GM19023 (cell line): ENCODE results near the gene CDH22.

Experiments
- ATAC-seq: cut with Tn5 transposase; IDR thresholded peaks from one replicate; pipeline ENCODE4 v1.9.1; 2021; ENCODE audit warnings: mild to moderate bottlenecking, moderate library complexity; ENCODE audit not compliant: unreplicated experiment

The CDH22 gene

DNA sequence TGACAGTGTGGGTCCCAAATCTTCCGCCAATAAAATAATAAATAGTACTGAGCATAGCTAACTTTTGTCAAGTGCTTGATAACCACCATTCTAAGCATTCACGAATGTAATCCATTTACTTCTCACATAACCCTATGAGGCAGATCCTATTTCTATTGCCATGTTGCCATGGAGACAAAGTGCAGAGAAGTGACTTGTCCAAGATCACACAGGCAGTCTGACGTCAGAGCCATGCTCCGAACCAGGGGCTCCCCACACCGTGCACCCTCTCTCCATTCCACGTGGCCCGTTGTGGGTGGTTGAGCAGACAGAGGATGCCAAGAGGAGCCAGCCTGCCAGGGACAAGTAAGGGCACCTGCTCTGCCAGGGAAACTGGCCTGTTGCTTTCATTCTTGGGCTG, 38.9 kb downstream of the CDH22 start:
- ATAC-seq, result no peak

DNA sequence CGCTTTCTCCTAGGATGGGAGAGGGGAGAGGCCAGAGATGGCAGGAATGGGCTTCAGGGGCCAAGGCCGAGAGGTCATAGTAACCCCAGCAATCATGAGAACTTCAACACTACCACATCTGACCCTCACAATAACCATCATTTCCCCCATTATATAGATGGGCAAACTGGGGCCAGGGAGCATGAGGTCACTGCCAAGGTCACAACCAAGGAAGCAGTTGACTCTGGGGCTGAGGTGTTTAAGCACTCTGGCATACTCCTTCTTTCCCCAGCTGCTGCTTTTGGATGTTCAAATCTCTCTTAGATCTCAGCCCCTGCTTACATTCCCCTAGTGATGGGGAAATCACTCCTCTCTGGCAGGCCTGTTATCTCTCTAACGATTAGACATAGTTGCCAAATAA, 39.6 kb downstream of the CDH22 start:
- no peak for ATAC-seq

DNA sequence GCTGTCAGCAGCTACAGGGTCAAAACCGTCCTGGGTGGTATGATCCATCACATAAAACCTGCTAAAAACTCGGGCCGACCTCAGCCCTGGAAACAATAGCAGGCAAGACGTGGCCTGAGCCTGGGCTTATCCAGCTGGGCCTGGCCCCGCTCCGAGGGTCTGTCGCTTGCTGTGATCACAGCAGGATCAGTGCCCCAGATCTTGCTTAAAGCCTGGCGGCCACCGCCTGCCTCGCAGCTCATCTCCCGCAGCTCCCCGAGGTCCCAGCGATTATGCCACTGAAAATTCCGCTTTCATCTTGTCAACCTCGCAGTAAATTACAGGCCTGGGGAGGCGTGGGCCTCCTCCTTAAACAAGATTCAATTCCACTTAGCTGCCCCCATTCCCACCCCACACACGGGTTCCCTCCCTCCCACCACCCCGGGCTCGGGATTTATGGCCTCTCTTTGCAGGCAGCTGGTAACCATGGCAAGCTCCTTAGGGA, 40.1 kb downstream of the CDH22 start:
- ATAC-seq, result no peak

DNA sequence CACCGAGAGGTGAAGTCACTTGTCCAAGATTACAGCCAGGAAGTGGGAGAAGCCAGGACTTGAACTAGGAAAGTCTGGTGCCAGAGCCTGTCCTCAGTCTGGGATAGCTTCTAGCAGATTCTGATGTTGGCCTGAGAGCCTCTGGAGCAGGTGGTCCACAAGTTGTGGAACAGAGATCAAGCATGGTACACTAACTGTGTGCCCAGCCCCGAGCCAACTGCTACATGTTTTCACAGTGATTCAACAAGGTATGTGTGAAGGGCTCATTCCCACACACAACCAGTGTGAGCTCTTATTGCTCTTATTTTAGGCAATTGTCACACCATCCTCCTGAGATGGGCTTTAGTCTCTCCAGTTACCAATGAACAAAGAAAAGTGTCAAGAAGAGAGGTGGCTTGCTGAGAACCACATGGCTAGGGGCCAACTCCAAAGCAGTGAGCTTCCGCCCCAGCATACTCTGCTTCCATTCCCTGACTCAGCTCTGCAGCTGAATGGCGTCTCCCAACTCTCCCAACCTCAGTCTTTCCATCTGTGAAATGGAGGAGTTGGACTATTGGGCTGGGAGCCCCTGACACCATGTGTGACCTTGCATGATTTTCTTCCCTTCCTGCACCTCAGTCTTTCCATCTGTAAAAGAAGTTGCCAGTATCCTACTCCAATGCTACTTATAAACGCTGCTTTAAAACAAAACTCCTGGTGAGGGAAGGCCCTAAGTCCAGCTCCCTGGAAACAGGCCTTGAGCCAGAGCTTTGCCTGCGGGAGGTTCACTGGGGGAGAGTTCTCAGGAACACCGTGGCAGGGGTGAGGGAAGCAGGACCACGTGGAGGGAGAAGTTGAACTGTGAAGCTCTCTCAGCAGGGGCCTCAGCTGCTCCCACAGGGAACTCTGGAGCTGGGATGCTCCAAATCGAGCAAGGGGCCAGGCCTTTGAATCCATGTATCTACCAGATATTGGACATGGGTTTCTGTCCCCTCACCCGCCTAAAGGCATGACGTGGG, 40.9 kb downstream of the CDH22 start:
- ATAC-seq, result no peak

DNA sequence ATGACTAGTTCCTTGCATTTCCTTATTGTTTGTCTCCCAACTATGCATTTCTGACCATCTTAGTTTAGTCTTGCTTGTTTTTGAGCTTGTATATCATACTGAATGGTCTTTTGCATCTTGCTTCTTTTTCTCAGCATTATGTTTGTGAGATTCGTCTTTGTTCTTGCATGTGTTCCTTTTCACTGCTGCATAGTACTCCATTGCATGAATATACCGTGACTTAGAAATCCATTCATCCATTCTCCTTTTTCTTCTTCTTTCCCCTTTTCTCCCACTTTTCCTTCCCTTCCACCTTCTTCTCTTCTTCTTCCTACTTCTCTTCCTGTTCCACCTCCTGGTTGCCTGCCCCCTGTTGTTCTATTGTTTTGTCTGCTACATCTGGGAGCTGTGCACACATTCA, 42.8 kb downstream of the CDH22 start:
- ATAC-seq, result no peak

DNA sequence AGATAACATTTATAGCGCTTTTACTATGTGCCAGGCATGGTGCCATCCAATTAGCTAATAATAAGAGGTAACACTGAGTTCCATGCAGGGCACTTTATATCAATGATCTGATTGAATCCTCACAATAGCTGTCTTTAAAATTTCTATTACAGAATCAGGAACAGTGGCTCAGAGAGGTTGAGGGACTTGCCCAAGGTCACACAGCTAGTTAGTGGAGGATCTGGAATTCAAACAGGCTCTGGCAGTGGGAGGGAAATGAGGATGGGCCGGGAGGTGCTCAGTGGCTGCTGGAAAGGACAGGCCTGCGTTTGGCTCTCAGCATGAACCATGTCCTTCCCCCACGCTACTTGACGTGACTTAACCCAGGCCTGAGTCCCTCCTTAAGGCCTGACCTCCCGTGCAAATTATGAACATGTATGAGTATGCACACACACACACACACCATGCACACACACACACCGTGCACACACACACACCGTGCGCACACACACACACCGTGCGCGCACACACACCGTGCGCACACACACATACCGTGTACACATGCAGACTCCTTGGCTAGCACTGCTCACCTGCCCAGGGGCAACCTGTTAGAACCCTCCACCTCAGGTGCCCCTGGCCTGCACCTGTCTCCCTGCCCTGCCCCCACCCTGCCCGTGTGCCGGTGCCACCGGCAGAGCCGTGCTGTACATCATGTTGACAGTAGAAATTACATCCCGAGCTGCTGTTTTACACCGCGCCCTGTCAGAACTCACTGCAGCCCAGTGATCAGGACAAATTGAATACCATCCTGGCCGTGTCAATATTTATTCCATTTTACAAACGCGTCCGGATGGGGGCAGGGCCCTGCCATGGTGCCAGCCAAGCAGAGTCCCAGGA, 43.7 kb downstream of the CDH22 start:
- no peak for ATAC-seq

DNA sequence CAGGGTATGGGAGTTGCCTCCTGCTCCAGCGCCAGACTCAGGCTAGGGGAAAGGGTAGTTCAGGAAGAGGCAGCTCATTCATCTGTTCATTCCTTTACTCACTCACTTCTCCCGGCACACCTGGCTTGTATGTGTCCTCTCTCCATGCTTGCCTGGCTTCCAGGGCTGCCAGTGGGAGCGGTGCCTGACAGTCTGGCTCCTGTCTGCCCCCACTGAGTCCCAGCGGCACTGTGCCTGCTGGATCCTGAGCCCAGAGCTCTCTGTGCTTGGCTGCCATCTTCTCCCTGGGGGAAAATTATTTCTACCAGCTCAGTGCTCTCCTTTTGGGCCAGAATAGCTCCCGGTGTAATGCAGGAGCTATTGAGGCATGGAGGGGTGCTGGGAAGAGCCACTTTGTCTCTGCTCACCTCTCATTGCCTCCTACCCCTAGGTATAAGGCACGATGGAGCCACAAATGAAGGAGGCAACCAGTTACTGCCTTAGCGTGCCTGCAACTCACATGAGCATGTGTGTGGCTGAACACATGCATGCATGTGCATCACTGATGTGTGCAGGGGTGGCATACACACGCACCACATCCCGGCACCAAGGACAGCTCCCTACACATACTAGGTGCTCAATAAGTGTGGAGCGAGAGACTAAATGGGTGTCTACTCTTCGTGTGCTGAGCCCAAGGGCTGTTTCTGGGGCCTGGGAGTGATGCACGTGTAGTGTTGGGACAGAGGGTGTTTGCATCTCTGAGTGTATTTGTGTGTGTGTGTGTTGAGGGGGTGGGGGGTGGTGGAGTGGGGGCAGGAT, 46.6 kb downstream of the CDH22 start:
- ATAC-seq, result no peak

DNA sequence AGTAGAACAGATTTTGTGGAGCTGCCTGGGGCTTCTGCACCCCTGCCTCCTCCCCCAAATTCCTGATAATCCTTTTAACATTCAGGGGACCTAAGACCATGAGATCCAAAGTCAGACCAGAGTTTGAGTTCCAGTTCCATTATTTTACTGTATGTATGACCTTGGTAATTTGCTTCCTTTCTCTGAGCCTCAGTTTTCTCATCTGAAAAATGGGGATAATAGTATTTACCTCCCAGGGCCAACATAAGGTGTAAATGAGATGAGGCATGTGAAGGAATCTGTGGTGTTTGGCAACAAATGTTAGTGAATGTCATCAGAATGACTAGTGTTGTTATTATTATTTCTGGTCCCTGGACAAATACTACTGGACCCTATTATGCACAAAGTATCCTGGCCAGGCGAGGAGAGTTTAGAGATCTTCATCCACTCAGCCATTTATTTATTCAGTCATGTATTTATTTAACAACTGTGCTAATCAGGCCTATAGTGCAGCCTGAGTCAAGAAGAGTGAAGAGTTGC, 47.3 kb downstream of the CDH22 start:
- no peak for ATAC-seq

DNA sequence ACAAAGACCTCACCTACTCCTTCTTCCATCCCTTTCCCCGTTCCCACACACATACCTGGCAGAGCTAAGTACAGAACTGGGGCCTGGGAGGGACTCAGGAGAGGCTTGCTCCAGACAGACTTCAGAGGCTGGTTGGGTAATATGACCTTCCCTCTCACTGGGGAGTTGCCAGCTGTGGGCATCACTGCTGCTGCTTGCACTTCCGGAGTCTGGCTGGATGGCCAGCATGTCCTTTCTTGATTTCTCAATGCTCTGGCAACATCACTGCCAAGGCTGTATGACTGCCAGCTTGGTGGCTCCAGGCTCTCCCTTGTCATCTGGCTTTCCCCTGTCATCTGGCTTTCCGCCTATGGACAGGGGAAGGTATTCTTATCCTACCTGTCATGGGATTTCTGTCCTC, 47.8 kb downstream of the CDH22 start:
- no peak for ATAC-seq

DNA sequence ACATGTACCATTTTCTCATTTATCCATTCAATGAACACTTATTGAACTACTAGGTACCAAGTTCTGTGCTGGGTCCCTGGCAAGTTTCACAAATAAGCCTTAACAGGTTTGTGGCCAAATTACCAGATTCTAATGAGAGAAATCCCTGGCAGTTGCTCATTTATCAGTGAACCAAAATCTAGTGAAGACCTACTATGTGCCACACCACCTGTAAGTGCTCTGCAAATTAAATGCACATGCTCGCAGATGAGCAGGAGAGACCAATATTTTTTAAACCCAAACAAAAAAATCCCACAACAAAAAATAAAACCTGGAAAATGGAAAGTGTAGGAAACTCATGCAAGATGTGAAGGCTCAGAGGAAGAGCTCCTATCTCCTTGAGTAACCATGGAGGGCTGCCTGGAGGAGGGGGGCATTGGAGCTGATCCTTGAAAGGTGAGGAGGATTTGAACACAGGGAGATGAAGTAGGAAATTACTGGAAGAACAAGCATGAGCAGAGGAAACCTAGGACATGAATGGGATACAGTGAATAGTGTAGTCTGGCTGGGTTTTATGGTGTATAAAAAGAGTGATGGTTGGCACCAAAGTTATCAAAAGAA, 48.9 kb downstream of the CDH22 start:
- no peak for ATAC-seq

DNA sequence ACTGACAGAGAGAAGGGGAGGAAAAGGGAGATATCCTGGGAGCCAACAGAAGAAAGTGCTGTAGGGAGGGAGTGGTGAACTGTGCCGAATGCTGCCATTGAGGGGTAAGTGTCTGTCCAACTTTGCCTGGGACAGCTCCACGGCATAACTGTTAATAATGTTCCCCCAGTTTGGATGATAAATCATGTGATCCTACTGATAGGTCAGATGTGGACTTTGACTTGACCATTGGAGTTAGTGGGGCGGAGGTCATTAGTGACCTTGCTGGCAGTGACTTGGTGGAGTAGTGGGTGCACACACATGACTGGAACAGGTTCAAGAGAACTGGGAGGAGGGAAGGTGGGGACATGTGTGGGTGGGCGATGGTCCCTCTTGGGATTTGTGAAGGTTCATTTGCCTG, 50.4 kb downstream of the CDH22 start:
- ATAC-seq, result no peak

DNA sequence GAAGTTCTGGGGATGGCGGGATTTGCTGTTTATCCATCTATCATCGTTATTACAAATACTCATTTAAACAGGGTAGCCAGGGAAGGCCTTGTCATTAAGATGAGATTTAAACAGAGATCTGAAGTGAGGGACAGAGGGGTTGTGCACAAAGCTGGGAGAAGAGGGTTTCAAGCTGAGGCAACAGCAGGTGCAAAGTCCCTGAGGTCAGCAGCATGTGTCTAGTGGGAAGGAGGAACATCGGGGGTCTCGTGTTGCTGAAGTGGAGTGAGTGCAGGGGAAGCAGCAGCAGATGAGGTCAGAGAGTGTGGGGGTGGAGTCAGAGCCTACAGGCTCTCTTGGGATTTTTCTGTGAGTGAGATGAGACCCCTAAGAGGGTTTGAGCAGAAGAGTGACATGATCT, 52.0 kb downstream of the CDH22 start:
- ATAC-seq, result no peak

DNA sequence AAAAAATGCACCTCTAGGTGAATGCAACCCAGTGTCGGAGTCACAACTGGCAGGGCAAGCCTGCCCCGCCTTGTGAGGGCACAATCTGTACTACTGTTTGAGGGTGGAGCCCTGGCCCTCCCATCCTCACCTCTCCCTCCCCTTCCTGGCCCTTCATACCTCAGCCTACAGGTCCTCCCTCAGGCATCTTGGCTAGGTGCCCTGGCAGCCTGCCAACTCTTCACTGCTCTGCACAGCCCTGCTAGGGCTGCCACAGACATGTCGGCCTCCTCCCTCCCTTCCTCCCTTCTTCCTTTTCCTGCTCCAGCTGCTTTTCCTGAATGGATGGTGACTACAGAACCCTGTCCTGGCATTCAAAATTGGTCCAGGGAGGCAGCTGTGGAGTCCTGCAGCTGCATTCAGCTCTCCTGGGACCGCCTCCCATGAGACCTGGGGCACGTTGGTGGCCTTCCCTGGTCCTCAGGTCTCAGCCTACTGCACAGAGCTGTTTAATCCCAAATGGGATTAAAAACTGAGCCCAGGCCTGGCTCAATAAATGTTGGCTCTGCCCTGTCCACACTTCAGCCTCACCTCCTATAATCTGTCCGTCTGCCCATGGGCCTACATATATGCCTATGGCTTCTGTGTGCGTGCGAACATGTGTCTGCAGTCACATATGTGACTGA, 52.7 kb downstream of the CDH22 start:
- ATAC-seq, result no peak

DNA sequence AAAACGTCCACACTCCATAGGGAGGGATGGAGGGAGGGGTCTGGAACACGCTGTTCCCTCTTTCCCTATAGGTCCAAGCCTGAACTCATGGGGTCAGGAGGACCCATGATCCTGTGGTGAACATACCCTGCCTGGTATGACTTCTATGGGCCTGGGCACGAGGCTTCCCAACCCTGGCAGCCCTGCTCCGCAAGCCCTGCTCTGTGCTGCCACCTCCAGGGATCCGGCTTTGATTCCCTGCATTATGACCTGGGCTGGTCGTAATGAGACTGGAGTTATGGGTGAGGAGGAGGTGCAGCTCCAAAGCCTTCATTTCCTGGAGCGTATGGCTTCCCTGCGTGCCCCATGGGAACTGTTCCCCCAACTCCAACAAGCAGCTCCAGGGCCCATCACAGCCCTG, 54.9 kb downstream of the CDH22 start:
- no peak for ATAC-seq

DNA sequence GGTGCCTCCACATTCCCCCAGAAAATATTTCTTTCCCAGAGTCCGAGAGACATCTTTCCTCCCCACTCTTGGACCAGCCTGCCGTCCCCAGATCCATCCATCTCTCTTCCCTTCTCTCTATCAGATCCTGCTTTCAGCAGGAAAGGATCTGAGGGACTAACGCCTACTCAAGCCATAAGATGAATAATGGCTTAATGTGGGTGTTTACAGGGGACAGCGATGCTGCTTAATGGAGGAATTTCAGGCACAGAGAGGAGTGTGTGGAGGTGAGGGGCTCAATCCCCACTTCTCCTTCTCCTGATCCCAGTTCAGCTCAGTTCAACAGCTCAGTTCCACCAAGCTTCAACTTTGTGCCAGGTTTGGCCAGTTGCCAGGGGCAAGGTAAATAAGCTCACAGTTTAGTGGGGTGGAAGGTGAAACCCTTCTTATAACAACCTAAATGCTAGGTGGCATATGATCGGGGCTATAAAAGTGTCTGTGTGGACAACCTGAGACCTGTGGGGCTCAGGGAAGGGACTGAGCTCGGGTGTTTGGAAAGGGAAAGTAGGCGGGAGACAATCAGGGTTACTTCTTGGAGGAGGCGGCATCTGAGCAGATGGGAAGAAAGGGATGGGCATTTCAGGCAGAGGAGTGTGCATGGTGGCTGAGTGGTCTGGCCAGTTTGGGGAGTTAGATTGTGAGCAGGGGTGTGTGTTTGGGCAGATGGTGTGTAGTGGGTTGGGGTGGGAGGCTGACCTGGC, 55.8 kb downstream of the CDH22 start:
- ATAC-seq, result no peak

DNA sequence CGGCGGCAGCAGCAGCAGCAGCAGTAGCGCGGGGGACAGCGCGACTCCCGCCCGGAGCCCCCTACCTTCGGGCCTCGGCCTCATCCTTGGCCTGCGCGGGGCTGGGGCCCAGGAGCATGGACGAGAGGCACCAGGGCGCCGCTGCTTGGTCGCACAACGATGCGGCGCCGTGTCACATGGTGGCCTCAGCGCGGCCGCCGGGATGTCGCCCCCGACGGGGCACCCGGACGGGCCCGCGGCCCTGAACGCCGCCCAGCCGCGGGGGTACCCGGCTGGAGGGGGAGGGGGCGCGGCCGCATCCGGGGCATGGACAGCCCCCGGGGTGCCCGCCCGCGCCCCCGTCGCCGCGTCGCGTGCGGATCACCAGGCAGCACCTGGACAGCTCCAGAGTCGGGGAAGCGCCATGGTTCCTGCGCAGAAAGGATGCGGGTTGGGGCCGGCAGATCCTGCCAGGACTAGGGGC, 57.1 kb downstream of the CDH22 start:
- ATAC-seq, result no peak

DNA sequence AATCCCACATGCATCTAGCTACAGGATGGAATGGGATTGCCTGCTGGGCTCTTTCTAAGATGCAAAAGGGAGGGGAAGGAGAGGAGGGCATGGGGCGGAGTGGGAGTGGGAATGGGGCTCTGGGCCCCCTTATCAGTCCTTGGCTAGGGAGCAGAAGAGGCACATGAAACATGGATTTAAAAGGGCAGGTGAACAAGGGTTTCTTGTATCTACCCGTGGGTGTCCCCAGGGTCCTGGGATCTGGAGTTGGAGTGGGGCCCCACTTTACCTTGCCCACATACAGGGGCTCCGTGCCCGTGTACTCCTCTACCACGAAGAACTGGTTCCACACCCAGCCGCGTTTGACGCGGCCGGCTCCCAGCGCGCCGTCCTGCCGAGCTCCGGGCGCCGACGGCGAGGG, 57.5 kb downstream of the CDH22 start:
- ATAC-seq, result no peak

DNA sequence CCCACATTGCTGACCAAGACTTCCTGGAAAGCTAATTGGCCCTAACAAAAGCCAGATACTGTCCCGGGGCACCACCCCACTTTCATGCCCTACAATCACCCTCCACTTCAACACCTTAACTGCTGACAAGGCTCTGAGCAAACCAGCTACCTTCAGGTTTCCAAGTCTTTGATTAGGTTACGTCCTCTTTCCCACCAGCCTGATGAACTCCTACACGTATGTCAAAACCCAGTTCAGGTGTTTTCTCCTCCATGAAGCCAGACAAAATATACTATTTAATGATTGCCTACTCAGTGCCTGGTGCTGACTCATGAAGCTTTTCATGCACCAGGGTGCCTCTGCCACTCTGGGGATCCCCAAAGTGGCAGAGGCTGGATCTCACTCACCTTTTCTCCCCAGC, 58.6 kb downstream of the CDH22 start:
- no peak for ATAC-seq

DNA sequence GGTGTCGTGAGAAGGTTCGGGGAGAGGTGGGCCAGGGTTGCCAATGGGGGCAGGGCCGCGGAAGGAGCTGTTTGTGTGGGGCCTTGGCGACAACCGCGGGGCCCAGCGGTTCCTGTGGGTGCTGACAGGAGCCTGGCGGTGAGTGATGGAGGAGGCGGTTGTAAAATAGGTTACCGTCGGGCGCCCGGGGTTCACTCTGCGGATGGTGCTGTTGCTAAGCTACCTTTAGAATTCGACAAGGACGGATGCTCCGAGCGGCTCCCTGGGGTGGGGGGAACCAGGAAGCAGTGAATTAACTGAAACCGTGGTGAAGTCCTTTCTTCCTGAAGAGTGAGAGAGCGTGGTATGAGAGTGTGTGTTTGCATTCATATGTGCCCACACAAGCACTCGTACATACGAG, 61.7 kb downstream of the CDH22 start:
- no peak for ATAC-seq
